Activated CD8-positive, alpha-beta memory T cell treated with anti-CD3 and anti-CD28 coated beads, Interleukin-2, amount 50 U/mL, for 1 hour (primary cell): ENCODE data around the gene WNT8B.

Experiments
- DNase-seq: peaks from one replicate; pipeline ENCODE4 v3.0.0-alpha.2; 2020; ENCODE audit errors: extremely low read depth

Gene WNT8B

GRCh38 chr10:100483876-100484666 lies 21.3 kb downstream of the WNT8B start:
- DNase-seq = no peak

- no peak for DNase-seq
These were observed 22.6 kb downstream of the WNT8B start for GRCh38 chr10:100485366-100485765.

GRCh38 chr10:100485801-100486495 lies 23.1 kb downstream of the WNT8B start:
- no peak for DNase-seq

GRCh38 chr10:100487529-100487928 lies 24.7 kb downstream of the WNT8B start:
- DNase-seq = no peak

DNA sequence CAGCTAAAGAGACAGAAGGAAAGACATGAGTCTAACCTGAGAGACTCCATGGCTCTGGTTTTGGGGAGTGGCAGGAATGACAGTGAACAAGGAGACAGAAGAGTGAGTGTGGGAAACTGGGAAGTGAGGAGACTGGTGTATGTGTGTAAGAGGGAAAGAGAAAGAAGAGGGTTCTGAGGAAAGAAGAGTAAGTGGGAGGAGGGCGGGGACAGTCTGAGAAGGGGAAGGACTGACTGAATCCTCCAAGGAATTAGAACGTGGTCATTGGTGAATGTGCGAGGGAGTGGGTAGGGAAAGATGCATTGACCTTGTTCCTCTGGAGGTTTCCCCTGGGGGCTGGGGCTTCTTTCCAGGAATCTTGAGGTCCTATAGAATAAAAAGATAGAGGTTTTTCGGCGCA lies 26.6 kb downstream of the WNT8B start:
- DNase-seq = no peak

DNA sequence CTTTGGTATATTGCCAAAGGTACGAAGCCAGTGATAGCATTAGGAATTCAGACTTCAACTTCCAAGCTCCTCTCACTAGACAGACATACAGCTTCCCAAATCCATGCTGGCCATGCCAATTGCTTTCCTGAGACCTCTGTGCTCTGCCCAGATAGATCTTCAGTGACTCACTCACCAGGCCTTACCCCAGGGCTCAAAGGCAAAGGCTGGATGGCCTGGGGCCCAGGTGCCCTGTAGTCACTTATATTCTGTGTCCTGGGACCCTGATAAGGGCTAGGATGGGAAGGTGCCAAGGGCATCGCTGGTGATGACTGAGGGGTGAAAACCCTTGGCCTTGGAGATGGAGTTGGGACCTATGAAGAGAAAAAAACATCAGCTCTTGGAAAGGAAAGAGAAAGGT lies 27.7 kb downstream of the WNT8B start:
- DNase-seq = no peak

GRCh38 chr10:100496567-100496966 lies 33.8 kb downstream of the WNT8B start:
- no peak for DNase-seq

- DNase-seq = no peak
These were observed 35.2 kb downstream of the WNT8B start for GRCh38 chr10:100498059-100498458.

GRCh38 chr10:100501423-100501822 lies 38.6 kb downstream of the WNT8B start:
- no peak for DNase-seq

- DNase-seq = no peak
These were observed 40.2 kb downstream of the WNT8B start for GRCh38 chr10:100502926-100503494.

GRCh38 chr10:100504096-100504495 lies 41.3 kb downstream of the WNT8B start:
- DNase-seq = no peak

DNA sequence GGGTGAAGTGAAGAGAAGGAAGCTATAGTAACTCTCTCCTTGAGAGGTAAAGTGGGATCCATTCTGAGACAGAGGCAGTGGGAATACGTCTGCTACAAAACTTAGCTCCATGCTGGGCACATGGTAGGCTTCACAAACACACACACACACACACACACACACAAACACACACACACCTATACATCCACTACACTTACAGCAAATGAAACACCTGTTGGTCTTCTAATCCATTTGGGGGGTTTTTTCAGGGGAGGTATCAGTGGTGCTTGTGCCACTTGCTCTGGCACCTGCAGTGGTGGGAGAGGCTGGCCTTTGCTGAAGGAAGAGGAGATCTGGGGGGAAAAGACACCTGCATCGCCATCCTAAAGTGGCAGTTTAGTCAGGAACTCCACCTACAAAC lies 42.4 kb downstream of the WNT8B start:
- no peak for DNase-seq

DNA sequence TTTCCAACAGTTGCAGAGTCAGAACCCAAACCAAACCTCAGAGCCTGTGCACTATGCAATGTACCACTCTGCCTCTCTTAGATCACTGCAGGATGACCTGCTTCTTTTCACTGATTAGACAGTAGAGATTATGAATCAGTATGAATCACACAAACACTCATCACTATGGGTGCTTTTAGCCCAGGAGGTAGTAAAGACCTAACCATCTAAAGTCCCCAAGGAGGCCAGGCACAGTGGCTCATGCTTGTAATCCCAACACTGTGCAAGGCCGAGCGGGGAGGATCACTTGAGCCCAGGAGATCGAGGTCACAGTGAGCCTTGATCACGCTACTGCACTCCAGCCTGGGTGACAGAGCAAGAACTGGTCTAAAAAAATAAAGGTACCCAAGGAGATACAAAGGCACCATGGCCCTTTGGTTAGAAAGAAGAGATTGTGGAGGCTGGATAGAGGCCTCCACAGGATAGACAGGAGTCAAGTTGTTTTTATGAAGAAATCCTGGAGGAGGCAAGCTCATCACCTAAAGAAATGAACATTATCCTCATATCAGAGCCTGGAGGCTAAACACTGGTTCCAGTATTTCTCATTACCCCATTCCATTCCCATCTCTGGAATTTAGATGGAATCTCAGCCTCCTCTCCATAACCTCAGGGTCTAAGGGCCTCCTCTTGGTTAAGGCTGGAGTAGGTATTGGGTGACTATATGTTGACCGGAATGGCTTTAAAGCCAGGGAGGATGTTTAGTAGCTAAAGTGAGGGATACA lies 44.0 kb downstream of the WNT8B start:
- no peak for DNase-seq

DNA sequence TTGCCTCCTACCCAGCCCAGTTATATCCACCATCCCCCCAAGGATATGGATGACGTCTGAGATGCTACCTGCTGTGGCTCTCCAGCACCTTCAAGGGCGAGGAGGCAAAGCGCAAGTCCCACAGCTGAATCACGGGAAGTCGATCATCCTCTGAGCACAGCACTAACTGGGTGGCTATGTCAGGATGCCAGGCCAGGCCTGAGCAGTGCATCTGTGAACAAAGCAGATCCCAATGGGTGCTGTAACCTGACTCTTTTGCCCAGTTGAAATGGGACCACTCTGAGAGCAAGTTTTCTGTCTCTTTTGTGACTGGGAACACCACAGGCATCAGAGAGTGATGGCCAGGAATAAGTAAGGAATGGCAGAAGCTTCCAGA lies 44.5 kb downstream of the WNT8B start:
- DNase-seq = no peak

DNA sequence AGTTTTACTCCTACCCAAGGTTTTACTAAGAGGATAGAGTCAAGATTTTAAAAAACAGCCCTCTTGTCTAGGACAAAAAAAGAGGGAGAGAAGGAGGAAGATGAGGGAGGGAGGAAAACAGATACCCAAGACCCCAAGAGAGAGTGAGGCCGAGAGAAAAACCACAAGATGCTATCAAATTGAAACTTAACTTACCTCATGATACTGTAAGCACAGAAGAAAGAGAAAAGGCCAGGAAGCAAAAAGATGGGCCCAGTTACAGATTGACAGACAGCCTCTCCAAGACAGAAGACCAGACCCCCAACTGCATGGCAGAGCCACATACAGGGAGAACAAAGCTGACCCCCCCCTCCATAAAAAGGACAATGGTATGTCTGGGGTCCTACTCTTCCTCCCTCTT lies 45.5 kb downstream of the WNT8B start:
- no peak for DNase-seq

- no peak for DNase-seq
These were observed 45.9 kb downstream of the WNT8B start for GRCh38 chr10:100508691-100509150.

GRCh38 chr10:100509241-100509840 lies 46.5 kb downstream of the WNT8B start:
- DNase-seq = no peak

- peak; percentile 56 for DNase-seq
These were observed 47.9 kb downstream of the WNT8B start for GRCh38 chr10:100510533-100511308.

DNA sequence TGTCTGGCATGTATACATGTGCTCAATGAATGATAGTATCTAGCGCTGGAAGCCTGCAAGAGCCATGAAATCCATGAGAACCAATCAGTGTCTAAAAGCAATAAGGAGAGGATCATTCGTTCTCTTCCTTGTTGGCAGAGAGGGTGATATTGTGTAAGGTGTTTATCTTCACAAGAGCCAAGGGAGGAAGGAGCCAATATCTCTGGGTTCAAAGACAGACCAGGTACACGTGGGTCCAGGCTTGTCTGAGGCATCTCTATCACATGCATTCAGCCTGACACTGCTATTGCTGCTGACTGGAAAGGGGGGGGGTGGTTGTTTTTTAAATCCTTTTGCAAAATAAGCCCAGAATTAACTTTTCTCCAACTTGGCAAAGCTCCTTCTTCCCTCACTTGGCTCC lies 52.8 kb downstream of the WNT8B start:
- DNase-seq = no peak

- DNase-seq = no peak
These were observed 54.0 kb downstream of the WNT8B start for GRCh38 chr10:100516847-100517246.

GRCh38 chr10:100518761-100519241 lies 56.0 kb downstream of the WNT8B start:
- DNase-seq = no peak
